RWPE2 (cell line): Measurements from ENCODE around the gene ZNF681.
A peak's percentile ranks its signal among the peaks of the same experiment; 100 is the strongest.

Experiments used
- ATAC-seq: fragments of 200-7000 bp; cut with Tn5 transposase; 3 replicates; pipeline ENCODE4 v1.9.1; 2021; ENCODE audit warnings: low read depth
- DNase-seq: peaks from one replicate; pipeline ENCODE4 v3.0.0-alpha.2; 2020; ENCODE audit warnings: low spot score
- H3K27ac ChIP-seq: fragments of 450-650 bp; 2 replicates; pipeline ENCODE4 v1.5.1; 2017; ENCODE audit warnings: mild to moderate bottlenecking; ENCODE audit not compliant: poor library complexity, severe bottlenecking
- H3K27me3 ChIP-seq: fragments of 250-450 bp; sonication (Bioruptor Pico); 2 replicates; pipeline ENCODE4 v1.5.1; 2021; ENCODE audit warnings: mild to moderate bottlenecking, moderate library complexity; ENCODE audit not compliant: insufficient read depth, poor library complexity, severe bottlenecking
- H3K36me3 ChIP-seq: fragments of 250-450 bp; sonication (Bioruptor Pico); 2 replicates; pipeline ENCODE4 v1.5.1; 2020; ENCODE audit warnings: low read depth, mild to moderate bottlenecking, moderate library complexity
- H3K4me1 ChIP-seq: fragments of 250-450 bp; sonication (Bioruptor Pico); 2 replicates; pipeline ENCODE4 v1.5.1; 2021; ENCODE audit warnings: mild to moderate bottlenecking, moderate library complexity; ENCODE audit not compliant: insufficient read depth, poor library complexity, severe bottlenecking
- H3K4me3 ChIP-seq: fragments of 250-450 bp; sonication (Bioruptor Pico); 2 replicates; pipeline ENCODE4 v1.5.1; 2021; ENCODE audit warnings: mild to moderate bottlenecking, moderate library complexity; ENCODE audit not compliant: severe bottlenecking
- H3K9me3 ChIP-seq: fragments of 250-450 bp; sonication (Bioruptor Pico); 2 replicates; pipeline ENCODE4 v1.5.1; 2021; ENCODE audit warnings: mild to moderate bottlenecking, moderate library complexity; ENCODE audit not compliant: severe bottlenecking
- CTCF ChIP-seq: fragments of 450-650 bp; IDR thresholded peaks from one replicate; pipeline ENCODE4 v1.5.1; 2017; ENCODE audit warnings: mild to moderate bottlenecking, moderate library complexity; ENCODE audit not compliant: poor library complexity, severe bottlenecking

Gene ZNF681

DNA sequence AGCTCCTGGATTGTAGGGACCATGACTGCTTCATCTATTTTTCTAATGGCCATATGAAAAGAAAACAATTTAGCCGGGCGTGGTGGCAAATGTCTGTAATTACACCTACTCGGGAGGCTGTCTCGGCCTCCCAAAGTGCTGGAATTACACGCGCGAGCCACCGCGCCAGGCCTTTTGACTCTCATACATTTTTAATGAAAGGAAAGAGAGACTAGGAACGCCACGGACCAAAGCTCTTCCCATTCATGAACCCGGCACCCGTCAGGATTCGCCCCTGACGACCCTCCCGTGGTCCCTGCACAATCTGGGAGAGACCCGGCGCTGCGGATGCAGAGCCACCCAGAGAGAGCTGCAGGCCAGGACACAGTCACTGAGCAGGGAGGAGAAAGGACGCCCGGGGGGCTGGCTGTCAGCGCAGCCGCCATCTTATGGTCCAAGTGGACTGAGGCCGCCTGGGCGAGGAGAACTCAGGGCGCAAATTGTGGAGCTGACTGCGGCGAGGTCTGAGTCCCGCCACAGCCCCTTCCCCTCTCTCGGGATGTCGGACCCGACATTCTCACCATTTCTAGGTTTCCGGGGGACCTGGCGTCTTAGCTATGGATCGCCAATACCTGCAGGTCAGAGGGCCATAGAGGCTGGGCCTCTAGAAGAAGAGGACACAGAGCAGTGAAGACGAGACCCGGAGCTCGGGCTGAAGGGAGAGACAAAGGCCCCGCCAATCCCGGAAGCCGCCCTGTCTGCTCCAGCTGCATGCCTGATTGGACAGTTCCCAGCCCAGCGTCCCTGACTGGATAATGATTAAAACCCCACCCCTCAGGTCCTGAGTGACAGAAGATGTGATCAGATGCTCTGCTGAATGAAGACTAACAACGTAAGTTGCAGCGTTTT lies at the start of gene ZNF681:
ZNF681 (minus strand) TSS at position 705 of the 888 bp plus-strand sequence; CDS start at position 563, 142 bp downstream.
- Histone ChIP-seq H3K27ac (peak within 1 kb of the TSS; percentile 59), H3K4me1 (no peaks in the 10 kb centered on the region), H3K27me3 (no peaks in the 10 kb centered on the region), H3K4me3 (peak within 1 kb of the TSS; percentile 45), H3K9me3 (no peaks in the 10 kb centered on the region), H3K36me3 (peaks cover 20% of the 10 kb centered on the region)
- TF ChIP-seq CTCF, result no peak
- ATAC-seq, result peak; percentile 89
- peak; percentile 87 for DNase-seq

GRCh38 chr19:23804676-23805075 lies 46.0 kb upstream of the ZNF681 start:
- ATAC-seq, result no peak
- no peak for TF ChIP-seq CTCF
- H3K4me3 ChIP-seq, result no peak overlapping the region
- H3K27ac ChIP-seq, result no peak overlapping the region
- no peak for DNase-seq
- no peaks in the 10 kb centered on the region; the same call in 1 of the 2 replicates for H3K36me3 ChIP-seq
- H3K27me3 ChIP-seq, result no peaks in the 10 kb centered on the region
- H3K9me3 ChIP-seq, result no peaks in the 10 kb centered on the region
- no peaks in the 10 kb centered on the region for H3K4me1 ChIP-seq

DNA sequence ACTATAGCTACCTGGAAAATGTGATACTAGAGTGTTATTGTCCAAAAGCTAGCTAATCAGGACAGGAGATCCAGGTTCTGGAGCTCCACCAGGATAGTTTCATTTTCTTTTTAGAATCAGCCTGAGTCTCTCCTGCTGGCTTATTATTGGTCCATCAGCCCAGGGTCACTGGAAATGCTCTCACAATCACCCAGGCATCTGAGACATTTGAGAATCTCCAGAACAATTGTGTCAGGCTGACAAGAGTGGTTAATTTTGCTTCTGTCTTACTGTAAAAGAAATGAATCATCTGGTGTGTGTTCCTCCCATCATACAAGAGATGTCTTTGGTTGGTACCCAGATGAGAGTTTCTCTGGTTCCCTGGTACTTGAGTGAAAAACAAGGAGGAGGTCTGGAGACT lies 43.6 kb upstream of the ZNF681 start:
- no peaks in the 10 kb centered on the region for H3K4me1 ChIP-seq
- no peak for DNase-seq
- no peaks in the 10 kb centered on the region for H3K9me3 ChIP-seq

GRCh38 chr19:23801803-23802202 lies 43.1 kb upstream of the ZNF681 start:
- H3K4me3 ChIP-seq, result no peak overlapping the region
- no peaks in the 10 kb centered on the region for H3K4me1 ChIP-seq
- no peaks in the 10 kb centered on the region for H3K27me3 ChIP-seq
- no peaks in the 10 kb centered on the region for H3K9me3 ChIP-seq
- DNase-seq (no peak), ATAC-seq (no peak)
- no peak overlapping the region for H3K27ac ChIP-seq
- no peak for TF ChIP-seq CTCF
- no peaks in the 10 kb centered on the region; the same call in 1 of the 2 replicates for H3K36me3 ChIP-seq

More for the DNA sequence above, 43.6 kb upstream of the ZNF681 start:
- H3K36me3 ChIP-seq, result no peaks in the 10 kb centered on the region; the same call in 1 of the 2 replicates
- no peak overlapping the region for H3K27ac ChIP-seq
- no peak for ATAC-seq
- H3K4me3 ChIP-seq, result no peak overlapping the region
- TF ChIP-seq CTCF, result no peak
- H3K27me3 ChIP-seq, result no peaks in the 10 kb centered on the region

GRCh38 chr19:23800868-23801267 lies 42.2 kb upstream of the ZNF681 start:
- Histone ChIP-seq H3K27ac (no peak overlapping the region), H3K4me3 (no peak overlapping the region), H3K4me1 (no peaks in the 10 kb centered on the region), H3K9me3 (no peaks in the 10 kb centered on the region), H3K27me3 (no peaks in the 10 kb centered on the region), H3K36me3 (no peaks in the 10 kb centered on the region; the same call in 1 of the 2 replicates)
- no peak for DNase-seq
- no peak for ATAC-seq
- TF ChIP-seq CTCF, result no peak
